ENCODE results near the gene TRMO. TPM values are rescaled to one million over a fixed set of nuclear protein-coding genes. Genes with fewer than 3 reads are reported as not detected.

The TRMO gene
- total RNA-seq, 1 donor from 2014 or later = 24.8 TPM

- H3K4me1 ChIP-seq = no peaks in the 10 kb centered on the region
- DNase-seq (ENCODE audit: low spot score in 2 of 2) = no peak
- no peak overlapping the region for H3K27ac ChIP-seq
- intact Hi-C loops (cut with DNase I) = loop anchor here (1.0 kb wide), 1 partner anchor 191 kb away; no protein-coding TSS in a partner anchor
- peak; percentile 49 to 68 (median 67) for TF ChIP-seq CTCF (IDR thresholded peaks at IDR 0.05)
- H3K9me3 ChIP-seq = no peaks in the 10 kb centered on the region
- no peaks in the 10 kb centered on the region for H3K27me3 ChIP-seq
- H3K4me3 ChIP-seq = no peak overlapping the region
- H3K36me3 ChIP-seq = peaks cover 16 to 20% of the 10 kb centered on the region in 2 donors
Observed at GRCh38 chr9:97900738-97901565, 21.3 kb downstream of the TRMO start.

GRCh38 chr9:97900103-97900737 is 22.1 kb downstream of the TRMO start:
- no peak for TF ChIP-seq CTCF (IDR thresholded peaks at IDR 0.05)
- no peak for DNase-seq (ENCODE audit: low spot score in 2 of 2)
- H3K27me3 ChIP-seq = no peaks in the 10 kb centered on the region
- H3K4me1 ChIP-seq = no peaks in the 10 kb centered on the region
- no peak overlapping the region for H3K27ac ChIP-seq
- intact Hi-C loops (cut with DNase I) = no loop called here
- peaks cover 16 to 25% of the 10 kb centered on the region in 2 donors for H3K36me3 ChIP-seq
- no peaks in the 10 kb centered on the region for H3K9me3 ChIP-seq
- H3K4me3 ChIP-seq = no peak overlapping the region

- Histone ChIP-seq H3K36me3 (peaks cover 5 to 12% of the 10 kb centered on the region in 2 donors), H3K27me3 (no peaks in the 10 kb centered on the region)
- TF ChIP-seq CTCF (IDR thresholded peaks at IDR 0.05) = no peak
Observed at GRCh38 chr9:97895695-97896332, 26.5 kb downstream of the TRMO start.

GRCh38 chr9:97895211-97895610 is 27.1 kb downstream of the TRMO start:
- no peak for DNase-seq (ENCODE audit: low spot score in 2 of 2)
- TF ChIP-seq CTCF (IDR thresholded peaks at IDR 0.05) = no peak
- intact Hi-C loops (cut with DNase I) = no loop called here
- peaks cover 5 to 12% of the 10 kb centered on the region in 2 donors for H3K36me3 ChIP-seq
- no peaks in the 10 kb centered on the region for H3K4me1 ChIP-seq
- peaks cover 0 to 6% of the 10 kb centered on the region in 2 donors for H3K9me3 ChIP-seq
- H3K4me3 ChIP-seq = no peak overlapping the region
- H3K27ac ChIP-seq = no peak overlapping the region
- H3K27me3 ChIP-seq = no peaks in the 10 kb centered on the region

More at GRCh38 chr9:97895695-97896332, 26.5 kb downstream of the TRMO start:
- no peak for DNase-seq (ENCODE audit: low spot score in 2 of 2)
- intact Hi-C loops (cut with DNase I) = no loop called here
- Histone ChIP-seq H3K27ac (no peak overlapping the region), H3K9me3 (peaks cover 0 to 6% of the 10 kb centered on the region in 2 donors), H3K4me3 (no peak overlapping the region), H3K4me1 (no peaks in the 10 kb centered on the region)

- intact Hi-C loops (cut with DNase I) = no loop called here
- Histone ChIP-seq H3K4me1 (no peaks in the 10 kb centered on the region), H3K36me3 (peaks cover 0 to 8% of the 10 kb centered on the region in 2 donors), H3K9me3 (peaks cover 0 to 6% of the 10 kb centered on the region in 2 donors), H3K27ac (no peak overlapping the region), H3K27me3 (no peaks in the 10 kb centered on the region), H3K4me3 (no peak overlapping the region)
- TF ChIP-seq CTCF (IDR thresholded peaks at IDR 0.05) = no peak
- no peak for DNase-seq (ENCODE audit: low spot score in 2 of 2)
Observed at GRCh38 chr9:97892421-97892820, 29.9 kb downstream of the TRMO start.

All from ascending aorta (tissue), 2 donors.